ENCODE results near the gene ZNF536.

DNA sequence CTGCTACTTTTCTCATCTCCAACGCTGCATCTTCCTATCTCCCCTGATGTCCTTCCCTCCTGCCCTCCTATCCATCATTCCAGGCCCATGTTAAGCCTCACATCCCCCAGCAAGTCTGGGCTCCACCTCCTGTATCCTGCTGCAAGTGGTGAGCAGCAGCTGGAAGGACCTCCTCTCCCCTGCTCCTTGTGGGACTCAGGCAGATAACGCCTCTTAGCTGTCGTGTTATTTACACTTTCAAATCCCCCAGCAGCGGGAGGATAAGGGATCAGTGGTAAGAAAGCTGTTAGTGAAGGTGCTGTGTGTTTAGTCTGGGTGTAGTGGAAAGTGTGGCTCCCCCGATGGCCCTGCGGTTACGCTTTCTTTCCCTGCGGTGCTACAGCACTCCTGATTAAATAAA is 211.9 kb downstream of the ZNF536 start:
- TF ChIP-seq EP300 (IDR thresholded peaks at IDR 0.05) = no peak
- TF ChIP-seq, protein P1, sequence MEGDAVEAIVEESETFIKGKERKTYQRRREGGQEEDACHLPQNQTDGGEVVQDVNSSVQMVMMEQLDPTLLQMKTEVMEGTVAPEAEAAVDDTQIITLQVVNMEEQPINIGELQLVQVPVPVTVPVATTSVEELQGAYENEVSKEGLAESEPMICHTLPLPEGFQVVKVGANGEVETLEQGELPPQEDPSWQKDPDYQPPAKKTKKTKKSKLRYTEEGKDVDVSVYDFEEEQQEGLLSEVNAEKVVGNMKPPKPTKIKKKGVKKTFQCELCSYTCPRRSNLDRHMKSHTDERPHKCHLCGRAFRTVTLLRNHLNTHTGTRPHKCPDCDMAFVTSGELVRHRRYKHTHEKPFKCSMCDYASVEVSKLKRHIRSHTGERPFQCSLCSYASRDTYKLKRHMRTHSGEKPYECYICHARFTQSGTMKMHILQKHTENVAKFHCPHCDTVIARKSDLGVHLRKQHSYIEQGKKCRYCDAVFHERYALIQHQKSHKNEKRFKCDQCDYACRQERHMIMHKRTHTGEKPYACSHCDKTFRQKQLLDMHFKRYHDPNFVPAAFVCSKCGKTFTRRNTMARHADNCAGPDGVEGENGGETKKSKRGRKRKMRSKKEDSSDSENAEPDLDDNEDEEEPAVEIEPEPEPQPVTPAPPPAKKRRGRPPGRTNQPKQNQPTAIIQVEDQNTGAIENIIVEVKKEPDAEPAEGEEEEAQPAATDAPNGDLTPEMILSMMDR (IDR thresholded peaks at IDR 0.05) = no peak

Measured in sigmoid colon (tissue), 4 donors.